HG03521 (cell line): ENCODE results near the gene JAG1.

ENCODE experiments used
- ATAC-seq: cut with Tn5 transposase; IDR thresholded peaks from one replicate; pipeline ENCODE4 v1.9.1; 2021; ENCODE audit warnings: mild to moderate bottlenecking, moderate library complexity; ENCODE audit not compliant: unreplicated experiment

The JAG1 gene

GRCh38 chr20:10669843-10670446, 3.9 kb downstream of the JAG1 start:
- no peak for ATAC-seq

GRCh38 chr20:10668677-10669368, 5.0 kb downstream of the JAG1 start:
- no peak for ATAC-seq

- ATAC-seq = no peak
Measured at GRCh38 chr20:10667560-10668167, 6.1 kb downstream of the JAG1 start.

GRCh38 chr20:10667077-10667401, 6.8 kb downstream of the JAG1 start:
- ATAC-seq = no peak

- ATAC-seq = no peak
Measured at GRCh38 chr20:10666221-10667076, 7.3 kb downstream of the JAG1 start.

- ATAC-seq = no peak
Measured at GRCh38 chr20:10665791-10666190, 8.0 kb downstream of the JAG1 start.

- no peak for ATAC-seq
Measured at GRCh38 chr20:10665027-10665561, 8.7 kb downstream of the JAG1 start.

- ATAC-seq = no peak
Measured at GRCh38 chr20:10663756-10664155, 10.0 kb downstream of the JAG1 start.

GRCh38 chr20:10662661-10663458, 10.9 kb downstream of the JAG1 start:
- no peak for ATAC-seq

- no peak for ATAC-seq
Measured at GRCh38 chr20:10662151-10662550, 11.6 kb downstream of the JAG1 start.

GRCh38 chr20:10661261-10661660, 12.5 kb downstream of the JAG1 start:
- ATAC-seq = no peak

- ATAC-seq = no peak
Measured at GRCh38 chr20:10660661-10661060, 13.1 kb downstream of the JAG1 start.

GRCh38 chr20:10659651-10660601, 13.9 kb downstream of the JAG1 start:
- no peak for ATAC-seq

- no peak for ATAC-seq
Measured at GRCh38 chr20:10658876-10659632, 14.7 kb downstream of the JAG1 start.

GRCh38 chr20:10658051-10658823, 15.6 kb downstream of the JAG1 start:
- no peak for ATAC-seq

GRCh38 chr20:10657453-10657852, 16.3 kb downstream of the JAG1 start:
- no peak for ATAC-seq

- ATAC-seq = no peak
Measured at GRCh38 chr20:10655720-10656669, 17.8 kb downstream of the JAG1 start.
